Stimulated activated effector memory CD8-positive, alpha-beta T cell treated with anti-CD3 and anti-CD28 coated beads, Interleukin-12 subunit alpha, Interleukin-12 subunit beta, amount 100 ng/mL, for 72 hours (primary cell): ENCODE measurements around the gene UTP25.

Experiments used
- ATAC-seq: fragments of 150-1000 bp; cut with Tn5 transposase; 2 replicates; pipeline ENCODE4 v1.10.0; 2021
- DNase-seq, 2 donors: peaks; one replicate each; pipeline ENCODE4 v3.0.0; 2021 to 2022; ENCODE audit warnings: low spot score in 2 of 2
- H3K27ac Mint-ChIP-seq: one replicate; pipeline ENCODE4 v1.8.0; 2022; ENCODE audit warnings: mild to moderate bottlenecking, mixed read lengths
- H3K36me3 Mint-ChIP-seq: one replicate; pipeline ENCODE4 v1.8.0; 2022; ENCODE audit warnings: mild to moderate bottlenecking, mixed read lengths
- H3K4me1 Mint-ChIP-seq: one replicate; pipeline ENCODE4 v1.8.0; 2022; ENCODE audit warnings: mixed read lengths
- H3K4me3 Mint-ChIP-seq: one replicate; pipeline ENCODE4 v1.8.0; 2022; ENCODE audit warnings: mild to moderate bottlenecking, mixed read lengths
- H3K9me3 Mint-ChIP-seq: one replicate; pipeline ENCODE4 v1.8.0; 2022; ENCODE audit warnings: mixed read lengths

Gene UTP25

GRCh38 chr1:209800984-209801834 lies 26.6 kb upstream of the UTP25 start:
- peaks cover 15% of the 10 kb centered on the region for H3K4me1 Mint-ChIP-seq
- H3K27ac Mint-ChIP-seq, result no peak overlapping the region
- no peak overlapping the region for H3K4me3 Mint-ChIP-seq
- no peaks in the 10 kb centered on the region for H3K9me3 Mint-ChIP-seq
- no peaks in the 10 kb centered on the region for H3K36me3 Mint-ChIP-seq
- DNase-seq (no peak), ATAC-seq (no peak)

DNA sequence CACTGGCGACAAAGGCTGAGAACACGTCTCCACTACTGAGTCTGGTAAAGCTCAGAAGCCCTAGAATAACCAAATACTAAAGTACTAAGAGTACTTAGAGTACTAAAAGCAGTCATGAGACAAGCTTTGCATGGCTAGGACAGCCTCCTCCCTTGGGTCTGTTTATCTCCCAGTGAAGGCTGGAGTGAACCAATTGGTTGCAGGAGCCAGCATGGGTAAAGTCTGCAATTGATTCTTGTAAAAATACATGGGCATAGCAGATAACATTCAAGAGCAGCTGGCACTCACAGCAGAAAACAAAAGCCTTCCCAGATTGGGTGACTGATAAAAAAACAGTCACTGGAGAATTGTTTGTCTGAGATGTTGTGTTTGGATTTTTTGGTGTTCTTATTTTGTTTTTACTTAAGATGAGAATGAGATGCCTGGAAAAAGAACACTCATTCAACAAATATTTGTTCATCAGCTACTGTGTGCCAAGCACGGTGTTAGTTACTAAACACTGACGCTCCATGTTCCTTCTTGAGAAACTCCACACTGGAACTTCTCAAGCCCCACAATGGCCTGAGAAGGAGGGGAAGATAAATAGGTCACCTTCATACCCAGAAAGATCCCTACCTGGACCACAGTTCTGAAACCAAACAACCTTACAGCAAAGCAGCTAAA lies 25.5 kb upstream of the UTP25 start:
- ATAC-seq, result no peak
- Mint-ChIP-seq H3K36me3 (no peaks in the 10 kb centered on the region), H3K4me3 (no peak overlapping the region), H3K27ac (no peak overlapping the region), H3K9me3 (no peaks in the 10 kb centered on the region), H3K4me1 (peaks cover 18% of the 10 kb centered on the region)
- DNase-seq, result no peak

DNA sequence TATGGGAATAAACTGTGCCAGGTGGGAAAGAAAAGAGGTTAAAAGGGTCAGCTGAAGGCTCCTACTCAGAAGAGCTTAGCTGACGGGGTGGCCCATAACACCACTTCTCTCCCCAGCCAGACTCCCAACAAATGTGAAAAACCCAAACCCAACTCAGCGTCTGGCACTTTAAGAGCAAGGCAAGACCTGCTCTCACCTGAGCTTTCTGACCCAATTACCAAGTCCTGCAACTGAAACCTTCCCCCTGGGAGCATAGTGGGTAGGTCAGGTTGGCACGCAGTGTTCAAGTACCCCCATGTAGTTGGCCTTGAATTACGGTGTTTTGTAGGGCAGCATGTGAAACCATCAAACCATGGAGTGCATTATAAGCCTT lies 25.0 kb upstream of the UTP25 start:
- H3K27ac Mint-ChIP-seq, result no peak overlapping the region
- H3K36me3 Mint-ChIP-seq, result no peaks in the 10 kb centered on the region
- ATAC-seq, result no peak
- no peak for DNase-seq
- H3K4me1 Mint-ChIP-seq, result peaks cover 18% of the 10 kb centered on the region
- no peak overlapping the region for H3K4me3 Mint-ChIP-seq
- no peaks in the 10 kb centered on the region for H3K9me3 Mint-ChIP-seq

DNA sequence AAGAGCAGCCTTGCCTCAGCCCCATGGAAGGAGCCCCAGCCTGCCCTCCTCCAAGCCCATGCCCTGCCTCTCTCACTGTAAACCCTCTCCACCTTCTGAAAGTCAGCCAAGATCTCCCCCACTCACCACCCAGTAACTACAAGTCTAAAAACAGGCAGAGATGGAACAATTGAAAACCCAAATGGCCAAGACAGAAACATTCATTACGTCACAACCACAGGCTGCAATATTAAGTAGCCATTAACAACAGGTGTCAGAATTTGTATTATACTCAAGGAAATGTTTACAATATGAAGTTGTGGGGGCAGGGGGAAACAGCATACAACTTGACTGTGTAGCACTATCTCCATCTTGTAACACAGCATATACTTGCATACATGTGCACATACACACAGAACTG lies 24.2 kb upstream of the UTP25 start:
- no peak overlapping the region for H3K27ac Mint-ChIP-seq
- DNase-seq, result no peak
- H3K9me3 Mint-ChIP-seq, result no peaks in the 10 kb centered on the region
- H3K4me3 Mint-ChIP-seq, result no peak overlapping the region
- peaks cover 21% of the 10 kb centered on the region for H3K4me1 Mint-ChIP-seq
- no peaks in the 10 kb centered on the region for H3K36me3 Mint-ChIP-seq
- no peak for ATAC-seq

DNA sequence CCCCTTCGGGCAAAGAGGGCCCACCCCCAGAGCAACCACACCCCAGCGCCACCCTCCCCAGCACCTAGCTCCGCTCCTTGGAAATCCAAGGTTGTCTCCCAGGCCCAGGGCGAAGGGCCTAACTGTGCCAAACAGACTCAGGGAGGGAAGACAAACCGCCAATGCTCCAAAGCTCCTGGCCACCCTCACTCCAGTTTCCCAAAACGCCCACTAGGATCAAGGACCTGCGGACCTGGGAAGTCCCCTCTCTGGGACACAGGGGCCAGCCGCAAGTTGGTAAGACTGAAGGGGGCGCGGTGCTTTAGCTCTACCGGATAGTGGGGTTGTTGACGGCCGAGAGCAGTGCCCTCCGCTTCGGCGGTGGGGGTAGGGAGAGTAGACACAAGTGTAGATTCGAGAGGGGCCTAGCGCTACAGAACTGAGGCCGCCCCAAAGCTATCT lies 22.4 kb upstream of the UTP25 start:
- DNase-seq (no peak), ATAC-seq (no peak)
- no peaks in the 10 kb centered on the region for H3K36me3 Mint-ChIP-seq
- peak overlapping the region; percentile 84 for H3K27ac Mint-ChIP-seq
- H3K4me1 Mint-ChIP-seq, result peaks cover 21% of the 10 kb centered on the region
- no peaks in the 10 kb centered on the region for H3K9me3 Mint-ChIP-seq
- peak overlapping the region; percentile 86 for H3K4me3 Mint-ChIP-seq

DNA sequence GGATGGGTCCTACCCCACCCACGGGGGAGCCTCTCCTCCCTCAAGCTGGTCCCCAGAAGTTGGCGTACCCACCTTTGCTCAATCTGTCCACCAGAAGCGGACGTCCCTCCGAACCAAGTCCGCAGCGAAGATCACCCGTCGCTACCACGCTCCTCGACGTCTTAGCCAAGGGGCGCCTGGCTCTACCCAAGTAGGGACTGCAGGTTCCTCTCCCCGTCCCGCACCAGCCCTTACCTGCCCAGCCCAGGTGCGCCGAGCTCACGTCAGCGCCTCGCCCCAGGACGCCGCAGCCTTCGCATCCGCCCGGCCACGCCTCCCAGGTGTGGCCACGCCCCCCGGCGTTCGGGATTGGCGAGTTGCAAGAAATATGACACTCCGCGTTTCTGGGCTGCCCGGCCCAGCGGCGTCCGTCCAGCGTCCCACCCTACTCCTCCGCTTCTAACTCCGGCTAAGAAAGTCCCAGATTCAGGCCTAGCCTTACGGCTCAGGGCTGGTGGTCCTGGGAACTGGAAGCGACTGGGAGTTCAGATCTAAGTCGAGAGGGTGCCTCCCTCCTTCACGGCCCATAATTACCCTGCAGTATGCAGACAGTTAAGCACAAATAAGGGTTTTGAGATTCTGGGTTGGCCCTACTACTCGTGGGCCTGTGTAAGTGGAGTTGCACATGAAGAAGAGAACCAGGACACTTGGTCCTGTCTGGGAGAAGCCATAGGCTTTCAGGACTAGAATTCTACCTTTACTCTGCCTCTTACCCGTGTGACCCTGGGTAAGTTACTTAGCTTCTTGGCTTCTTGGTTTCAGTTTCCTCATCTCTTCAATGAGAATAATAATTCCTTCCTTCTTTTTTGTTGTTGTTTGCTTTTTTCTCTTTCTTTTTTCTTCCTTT lies 21.7 kb upstream of the UTP25 start, which contains the start of gene IRF6:
TSS of gene IRF6 (minus strand) at position 268 of the 886 bp plus-strand sequence. CDS start 4,729 bp downstream, outside the sequence.
- H3K4me3 Mint-ChIP-seq, result peak within 1 kb of the TSS; percentile 86
- H3K36me3 Mint-ChIP-seq, result no peaks in the 10 kb centered on the region
- DNase-seq (peak; percentile 57 to 59), ATAC-seq (peak; percentile 86)
- H3K4me1 Mint-ChIP-seq, result peaks cover 21% of the 10 kb centered on the region
- no peaks in the 10 kb centered on the region for H3K9me3 Mint-ChIP-seq
- peak within 1 kb of the TSS; percentile 84 for H3K27ac Mint-ChIP-seq

- Mint-ChIP-seq H3K36me3 (no peaks in the 10 kb centered on the region), H3K9me3 (no peaks in the 10 kb centered on the region), H3K27ac (no peak overlapping the region), H3K4me3 (no peak overlapping the region), H3K4me1 (peaks cover 21% of the 10 kb centered on the region)
- ATAC-seq (no peak), DNase-seq (no peak)
Observed at GRCh38 chr1:209807509-209807908, 20.3 kb upstream of the UTP25 start.

DNA sequence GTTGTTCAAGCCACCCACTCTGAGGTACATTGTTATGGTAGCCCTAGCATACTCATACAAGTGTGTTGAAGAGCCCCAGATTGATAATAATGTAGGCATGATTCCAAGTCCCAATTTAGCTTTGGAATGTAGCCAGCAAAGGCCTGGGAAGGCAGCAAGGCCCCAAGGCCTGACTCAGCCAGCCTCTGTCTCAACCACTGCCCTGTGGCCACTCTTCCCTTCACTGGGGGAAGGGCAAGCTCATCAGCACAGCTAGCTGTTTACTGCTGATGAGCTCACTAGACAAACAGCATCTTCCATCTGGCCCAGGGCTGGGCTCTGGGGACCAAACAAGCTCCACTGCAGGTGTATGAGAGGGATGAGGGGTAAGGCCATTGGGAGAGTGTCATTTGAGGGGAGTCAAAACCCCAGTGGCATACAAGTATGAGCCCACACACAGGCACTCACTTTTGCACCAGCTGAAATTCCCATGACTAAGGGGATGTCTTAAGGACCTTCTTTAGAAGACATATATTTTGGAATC lies 19.7 kb upstream of the UTP25 start:
- DNase-seq (no peak), ATAC-seq (no peak)
- no peaks in the 10 kb centered on the region for H3K9me3 Mint-ChIP-seq
- no peaks in the 10 kb centered on the region for H3K36me3 Mint-ChIP-seq
- H3K4me3 Mint-ChIP-seq, result no peak overlapping the region
- H3K4me1 Mint-ChIP-seq, result peaks cover 21% of the 10 kb centered on the region
- no peak overlapping the region for H3K27ac Mint-ChIP-seq

DNA sequence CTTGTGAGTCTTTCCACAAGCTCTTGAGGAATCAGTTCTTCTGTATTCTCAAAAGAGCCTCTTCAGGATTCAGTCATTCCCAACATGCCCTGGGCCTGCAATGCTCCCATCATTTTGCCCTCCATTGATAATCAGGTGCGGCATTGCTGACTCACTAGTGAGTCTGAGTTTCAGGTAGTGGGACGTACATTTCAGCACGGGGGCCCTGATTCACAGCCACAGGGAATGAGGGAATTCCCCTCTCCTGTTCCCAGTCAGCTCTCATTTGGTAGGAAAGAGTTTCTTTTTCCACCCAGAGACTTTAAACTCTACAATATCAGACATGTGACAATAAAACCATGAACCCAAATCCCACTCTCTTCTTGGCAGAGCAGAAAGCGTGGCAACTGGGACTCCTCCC lies 18.2 kb upstream of the UTP25 start:
- H3K9me3 Mint-ChIP-seq, result no peaks in the 10 kb centered on the region
- peaks cover 21% of the 10 kb centered on the region for H3K4me1 Mint-ChIP-seq
- H3K36me3 Mint-ChIP-seq, result no peaks in the 10 kb centered on the region
- H3K4me3 Mint-ChIP-seq, result no peak overlapping the region
- ATAC-seq (no peak), DNase-seq (no peak)
- no peak overlapping the region for H3K27ac Mint-ChIP-seq

- Mint-ChIP-seq H3K4me1 (peaks cover 10% of the 10 kb centered on the region), H3K27ac (no peak overlapping the region), H3K36me3 (no peaks in the 10 kb centered on the region), H3K4me3 (no peak overlapping the region), H3K9me3 (no peaks in the 10 kb centered on the region)
- ATAC-seq (no peak), DNase-seq (no peak)
Observed at GRCh38 chr1:209810783-209811182, 17.0 kb upstream of the UTP25 start.

- H3K9me3 Mint-ChIP-seq, result no peaks in the 10 kb centered on the region
- no peak for DNase-seq
- H3K27ac Mint-ChIP-seq, result no peak overlapping the region
- no peak for ATAC-seq
- H3K36me3 Mint-ChIP-seq, result no peaks in the 10 kb centered on the region
- no peaks in the 10 kb centered on the region for H3K4me1 Mint-ChIP-seq
- no peak overlapping the region for H3K4me3 Mint-ChIP-seq
Observed at GRCh38 chr1:209813902-209814301, 13.9 kb upstream of the UTP25 start.

GRCh38 chr1:209815490-209815889 lies 12.3 kb upstream of the UTP25 start:
- Mint-ChIP-seq H3K27ac (no peak overlapping the region), H3K9me3 (no peaks in the 10 kb centered on the region), H3K36me3 (no peaks in the 10 kb centered on the region), H3K4me3 (no peak overlapping the region), H3K4me1 (no peaks in the 10 kb centered on the region)
- ATAC-seq, result no peak
- no peak for DNase-seq

DNA sequence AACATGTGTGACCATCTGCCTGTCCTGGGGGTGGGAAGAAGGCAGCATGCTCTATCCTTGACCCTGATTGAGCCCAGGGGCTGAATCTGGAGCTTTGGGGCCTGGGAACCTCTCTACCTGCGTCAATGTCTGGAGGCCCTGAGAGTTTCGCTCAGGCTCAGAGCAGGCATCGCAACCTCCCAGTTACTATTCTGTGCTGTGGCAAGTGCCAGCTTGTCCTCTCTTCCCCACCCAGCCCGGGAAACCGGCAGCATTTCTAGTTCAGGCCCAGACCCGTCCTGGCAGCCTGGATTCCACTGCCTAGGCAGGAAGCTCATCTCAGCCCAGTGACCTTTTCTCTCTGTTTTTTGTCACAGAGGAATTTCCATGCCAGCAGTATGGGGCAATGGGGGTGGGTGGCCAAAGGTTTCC lies 11.8 kb upstream of the UTP25 start:
- Mint-ChIP-seq H3K36me3 (no peaks in the 10 kb centered on the region), H3K4me1 (no peaks in the 10 kb centered on the region), H3K27ac (no peak overlapping the region), H3K9me3 (no peaks in the 10 kb centered on the region), H3K4me3 (no peak overlapping the region)
- no peak for DNase-seq
- no peak for ATAC-seq

DNA sequence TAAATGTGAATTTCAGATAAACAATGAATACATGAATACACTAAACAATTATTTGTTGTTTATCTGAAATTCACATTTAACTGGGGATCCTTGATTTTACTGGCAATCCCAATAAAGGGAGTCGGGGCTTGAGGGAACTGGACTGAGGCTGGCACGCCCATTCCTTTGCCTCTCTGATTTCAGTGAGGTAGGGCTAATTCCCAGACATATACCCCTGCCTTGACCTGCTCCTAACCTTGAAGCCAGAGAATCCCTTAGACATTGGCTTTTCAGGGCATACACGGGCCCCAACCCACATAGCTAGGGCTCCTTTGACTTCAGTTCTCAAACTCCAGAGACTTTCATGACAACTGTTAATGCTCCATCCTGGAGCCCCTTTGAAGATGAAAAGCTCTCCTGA lies 10.8 kb upstream of the UTP25 start:
- no peaks in the 10 kb centered on the region for H3K9me3 Mint-ChIP-seq
- no peak overlapping the region for H3K27ac Mint-ChIP-seq
- H3K36me3 Mint-ChIP-seq, result no peaks in the 10 kb centered on the region
- DNase-seq (no peak), ATAC-seq (no peak)
- no peak overlapping the region for H3K4me3 Mint-ChIP-seq
- no peaks in the 10 kb centered on the region for H3K4me1 Mint-ChIP-seq

- H3K27ac Mint-ChIP-seq, result no peak overlapping the region
- no peaks in the 10 kb centered on the region for H3K9me3 Mint-ChIP-seq
- H3K36me3 Mint-ChIP-seq, result no peaks in the 10 kb centered on the region
- ATAC-seq (no peak), DNase-seq (no peak)
- H3K4me3 Mint-ChIP-seq, result no peak overlapping the region
- H3K4me1 Mint-ChIP-seq, result peaks cover 2% of the 10 kb centered on the region
Observed at GRCh38 chr1:209817691-209818090, 10.1 kb upstream of the UTP25 start.
